Esophagus muscularis mucosa (tissue), 4 donors: Measurements from ENCODE around the gene TMEM150B.

ENCODE experiments used
- CTCF ChIP-seq, 3 experiments: fragments of 200-600 bp in 2 of 3; fragments of 450-650 bp in 1 of 3; sonication (generic) in 2 of 3; IDR thresholded peaks; one replicate each; pipeline ENCODE4 v1.5.1; 2017 to 2019; ENCODE audit warnings: antibody characterized with exemption in 3 of 3, mild to moderate bottlenecking in 2 of 3, moderate library complexity in 1 of 3
- EP300 ChIP-seq: sonication (generic); formaldehyde crosslinking; IDR thresholded peaks from one replicate; pipeline ENCODE4 v1.6.1; 2017; ENCODE audit warnings: antibody characterized with exemption
- POLR2A ChIP-seq: fragments of 450-650 bp; IDR thresholded peaks from one replicate; pipeline ENCODE4 v1.6.1; 2017; ENCODE audit warnings: antibody characterized with exemption, moderate library complexity, mild to moderate bottlenecking, low read depth
- POLR2AphosphoS5 ChIP-seq, 2 donors: sonication (generic); formaldehyde crosslinking; IDR thresholded peaks; one replicate each; pipeline ENCODE4 v1.6.1; 2017; ENCODE audit warnings: antibody characterized with exemption in 2 of 2

GRCh38 chr19:55285229-55285890 lies 39.8 kb downstream of the TMEM150B start:
- TF ChIP-seq CTCF (IDR thresholded peaks at IDR 0.05) (no peak), POLR2A (no peak), EP300 (no peak), POLR2AphosphoS5 (IDR thresholded peaks at IDR 0.05) (no peak)
